K562 (cell line): ENCODE measurements around the gene SLC14A1. TPM values are rescaled to one million over a fixed set of nuclear protein-coding genes. Genes with fewer than 3 reads are reported as not detected.

ENCODE experiments used
- ATAC-seq: fragments of 200-7000 bp; cut with Tn5 transposase; 3 replicates; pipeline ENCODE4 v1.9.1; 2020; ENCODE audit warnings: moderate library complexity
- BruUV-seq: library from RNA; stranded (reverse); fragments of 400-500 nt; replicated peaks from 2 replicates; lab custom pipeline; 2021; lab: Mats Ljungman, UMichigan
- CTCF ChIA-PET: fragments of 300-600 bp; formaldehyde crosslinking; extraction: SDS; loops from one replicate; lab custom pipeline; 2021; ENCODE audit warnings: low intra/inter-chr PET ratio; lab: Yijun Ruan, JAX
- POLR2A ChIA-PET: fragments of 300-600, 350-650 bp; sonication (Branson Sonifier 250); formaldehyde crosslinking; extraction: SDS; loops from one replicate; lab custom pipeline; 2021; ENCODE audit warnings: antibody characterized with exemption, inconsistent platforms; lab: Yijun Ruan, JAX
- DNase-seq, 4 experiments: peaks; one replicate each; pipeline versions ENCODE4 v3.0.0 to v3.0.0-alpha.2; 2011 to 2018; ENCODE audit warnings: low spot score in 3 of 4, mixed read lengths in 3 of 4; ENCODE audit errors: extremely low read depth in 1 of 4
- FAIRE-seq: peaks from 2 replicates; lab custom pipeline; 2011; peaks lifted over from hg19 to GRCh38; lab: Jason Lieb, UNC
- H2AFZ ChIP-seq: 2 replicates; pipeline ENCODE4 v1.6.0; 2011; ENCODE audit warnings: low read depth, low read length, control low read depth, inconsistent platforms
- H3K27ac ChIP-seq: fragments of 200-600 bp; 3 replicates; pipeline ENCODE4 v1.8.0; 2011; ENCODE audit warnings: low read depth, mild to moderate bottlenecking, control low read depth, inconsistent platforms, low read length, moderate library complexity, mixed read lengths; ENCODE audit errors: extremely low read depth
- H3K27me3 ChIP-seq, 2 experiments: fragments of 300-600 bp in 1 of 2; 2 replicates in 1 of 2; 3 replicates in 1 of 2; pipeline versions ENCODE4 v1.6.0 to v1.8.0; 2011; ENCODE audit warnings: inconsistent platforms in 2 of 2, low read length in 2 of 2, mild to moderate bottlenecking in 1 of 2, mixed read lengths in 1 of 2, moderate library complexity in 1 of 2; ENCODE audit not compliant: control insufficient read depth in 2 of 2, insufficient read depth in 2 of 2
- H3K36me3 ChIP-seq: fragments of 300-600 bp; 3 replicates; pipeline ENCODE4 v1.8.0; 2011; ENCODE audit warnings: mild to moderate bottlenecking, low read length, inconsistent platforms; ENCODE audit not compliant: control insufficient read depth, insufficient read depth
- H3K4me1 ChIP-seq, 2 experiments: fragments of 200-600 bp in 1 of 2; replicated peaks in 1 of 2; 2 replicates in 1 of 2; 3 replicates in 1 of 2; pipeline versions ENCODE4 v1.5.1 to v1.8.0; 2011; ENCODE audit warnings: inconsistent platforms in 2 of 2, low read length in 2 of 2, mild to moderate bottlenecking in 1 of 2, mixed read lengths in 1 of 2, moderate library complexity in 1 of 2; ENCODE audit not compliant: control insufficient read depth in 2 of 2, insufficient read depth in 2 of 2
- H3K4me2 ChIP-seq: 2 replicates; pipeline ENCODE4 v1.6.1; 2011; ENCODE audit warnings: low read length, control low read depth, inconsistent platforms, mixed read lengths; ENCODE audit not compliant: insufficient read depth
- H3K4me3 ChIP-seq: fragments of 200-600 bp; sonication (generic), shearing (Covaris generic); 2 replicates; pipeline ENCODE4 v1.5.1; 2016; ENCODE audit warnings: control low read depth, inconsistent platforms
- H3K79me2 ChIP-seq: fragments of 200-600 bp; 3 replicates; pipeline ENCODE4 v1.8.0; 2011; ENCODE audit warnings: low read length, inconsistent platforms; ENCODE audit not compliant: control insufficient read depth, insufficient read depth
- H3K9ac ChIP-seq, 2 experiments: 2 replicates each; pipeline versions ENCODE4 v1.6.0 to v1.6.1; 2011; ENCODE audit warnings: low read depth in 2 of 2, low read length in 2 of 2, control low read depth in 1 of 2, inconsistent platforms in 1 of 2, mild to moderate bottlenecking in 1 of 2, mixed read lengths in 1 of 2; ENCODE audit not compliant: insufficient read depth in 1 of 2
- H3K9me1 ChIP-seq: one replicate; pipeline ENCODE4 v1.6.0; 2011; ENCODE audit warnings: inconsistent platforms, mild to moderate bottlenecking, low read length, moderate library complexity; ENCODE audit not compliant: control insufficient read depth, insufficient read depth
- H3K9me3 ChIP-seq: replicated peaks from 2 replicates; pipeline ENCODE4 v1.5.1; 2011; ENCODE audit warnings: low read depth, low read length, inconsistent platforms; ENCODE audit not compliant: control insufficient read depth, insufficient read depth
- H4K20me1 ChIP-seq: replicated peaks from 2 replicates; pipeline ENCODE4 v1.6.1; 2011; ENCODE audit warnings: low read length, inconsistent platforms, mixed read lengths; ENCODE audit not compliant: control insufficient read depth, insufficient read depth
- ARID3B ChIP-seq: fragments of 250-450 bp; sonication (Bioruptor Pico); IDR thresholded peaks from 2 replicates; pipeline ENCODE4 v1.4.0; 2020; ENCODE audit warnings: borderline replicate concordance
- ATF3 ChIP-seq, 2 experiments: fragments of 450-650 bp in 1 of 2; sonication (generic) in 1 of 2; formaldehyde crosslinking in 1 of 2; IDR thresholded peaks in 1 of 2; conservative IDR thresholded peaks in 1 of 2; 2 replicates each; pipeline versions ENCODE4 v1.6.1 to v1.8.1; 2016 to 2023; ENCODE audit warnings: mild to moderate bottlenecking in 2 of 2, moderate library complexity in 2 of 2, inconsistent platforms in 1 of 2, missing genetic modification reagents in 1 of 2
- CREB3 ChIP-seq: fragments of 450-650 bp; conservative IDR thresholded peaks from 2 replicates; pipeline ENCODE4 v1.6.1; 2016; ENCODE audit warnings: missing genetic modification characterization, low read depth, mild to moderate bottlenecking, missing compliant biosample characterization, moderate library complexity
- FOXP4 ChIP-seq: sonication (generic); formaldehyde crosslinking; IDR thresholded peaks from 2 replicates; pipeline ENCODE4 v1.8.0; 2022; ENCODE audit warnings: mild to moderate bottlenecking, missing genetic modification reagents, borderline replicate concordance
- PATZ1 ChIP-seq: fragments of 250-450 bp; sonication (Bioruptor Pico); IDR thresholded peaks from 2 replicates; pipeline ENCODE4 v1.5.0; 2020; ENCODE audit warnings: mild to moderate bottlenecking, borderline replicate concordance
- SETDB1 ChIP-seq: IDR thresholded peaks from one replicate; pipeline ENCODE4 v1.6.1; 2012; ENCODE audit warnings: low read length, control low read depth, inconsistent platforms
- SUPT5H ChIP-seq: fragments of 450-650 bp; IDR thresholded peaks from 2 replicates; pipeline ENCODE4 v1.6.1; 2016
- THRA ChIP-seq: fragments of 450-650 bp; IDR thresholded peaks from 2 replicates; pipeline ENCODE4 v1.6.1; 2017; ENCODE audit warnings: mild to moderate bottlenecking, moderate library complexity
- WGBS: fragments of 100-300 bp; shearing (Covaris generic); methylation state at CpG from one replicate; pipeline ENCODE4 v1.1.6; 2016; ENCODE audit warnings: low coverage, mixed read lengths; ENCODE audit not compliant: insufficient coverage; ENCODE audit errors: missing lambda C conversion rate; 5-methylcytosine and 5-hydroxymethylcytosine counted together
- in situ Hi-C: fragments of 300-500 bp; cut with MboI; formaldehyde crosslinking; loops from 4 replicates; pipeline ENCODE4 v1.15.0; 2018; ENCODE audit warnings: inconsistent platforms, mixed read lengths
- intact Hi-C: fragments of 100-400 bp; cut with micrococcal nuclease; formaldehyde crosslinking; loops from 2 replicates; pipeline ENCODE4 v1.14.2; 2022
- polyA plus RNA-seq, 8 experiments: library from polyadenylated mRNA; depleted of rRNA in 4 of 8; stranded (reverse) in 5 of 8; unstranded in 3 of 8; fragments of >200 nt; fragmentation: Nextera tagmentation in 2 of 8; fragmentation: Illumina TruSeq in 1 of 8; extraction: Ambion mirVana in 2 of 8; extraction: Trizol in 1 of 8; gene quantifications; 2 replicates each; pipeline versions ENCODE4 v1.2.1 to v1.2.3, GENCODE V29; 2011 to 2014; ENCODE audit warnings: inconsistent platforms in 1 of 8, missing spikeins in 1 of 8
- total RNA-seq, 7 experiments: library from RNA; depleted of rRNA in 6 of 7; stranded (reverse); fragments of >200 nt in 6 of 7; fragmentation: Illumina TruSeq in 2 of 7; extraction: Trizol in 2 of 7; gene quantifications; 2 replicates each; pipeline versions ENCODE4 v1.2.1 to v1.2.3, GENCODE V29; 2011 to 2021; ENCODE audit warnings: low replicate concordance in 1 of 7

The SLC14A1 gene
- total and polyA plus RNA-seq, 9 of the 15 experiments (the other 6 are each of a cell fraction or from before 2014, with no cell fraction given), result 0.14 to 0.40 (median 0.20) TPM; not detected in 6

- TF ChIP-seq ARID3B (CRISPR knock-in tag) (no peak), CREB3 (tag) (no peak)
These were observed 28.7 kb downstream of the SLC14A1 start (continued) for GRCh38 chr18:45752681-45753080.

GRCh38 chr18:45753286-45753685, 29.3 kb downstream of the SLC14A1 start:
- no TSS peak for BruUV-seq
- in situ Hi-C loops, result no loop called here
- TF ChIP-seq THRA (no peak), SETDB1 (no peak), FOXP4 (no peak), ATF3 (IDR thresholded peaks at IDR 0.05) (no peak), ATF3 (CRISPR knock-in tag; conservative IDR thresholded peaks at IDR 0.05) (no peak), PATZ1 (CRISPR knock-in tag) (no peak), SUPT5H (no peak)

More at GRCh38 chr18:45753286-45753685, 29.3 kb downstream of the SLC14A1 start:
- no peaks in the 10 kb centered on the region for H4K20me1 ChIP-seq
- no peak overlapping the region for H3K27ac ChIP-seq
- H3K4me1 ChIP-seq, result no peaks in the 10 kb centered on the region
- no peaks in the 10 kb centered on the region; a peak in 1 of 5 replicates for H3K27me3 ChIP-seq
- POLR2A ChIA-PET, result no interaction called here
- FAIRE-seq (no peak), DNase-seq (no peak), ATAC-seq (no peak)
- no peak overlapping the region for H3K4me3 ChIP-seq
- no peaks in the 10 kb centered on the region for H3K36me3 ChIP-seq
- H2AFZ ChIP-seq, result no peak overlapping the region
- intact Hi-C loops, result no loop called here
- H3K9me3 ChIP-seq, result no peaks in the 10 kb centered on the region
- no peaks in the 10 kb centered on the region for H3K79me2 ChIP-seq
- CTCF ChIA-PET, result no interaction called here
- no peaks in the 10 kb centered on the region for H3K9me1 ChIP-seq
- H3K4me2 ChIP-seq, result no peak overlapping the region
- WGBS, result 0% methylated on average over 1 of the region's 1 CpG
- H3K9ac ChIP-seq, result no peak overlapping the region
